NCI-H446 treated with DMSO at 0.1 percent for 48 hours (cell line): ENCODE measurements around the gene BTNL9.
"Not testable (repeated sequence)": the region's sequence is repeated elsewhere in the genome, so short reads cannot be mapped to it uniquely, and the experiment has no call there.

Experiments used
- DNase-seq: peaks from one replicate; lab custom pipeline; 2025; lab: John Stamatoyannopoulos, UW

The BTNL9 gene

GRCh38 chr5:181061645-181062044 is 21.6 kb downstream of the BTNL9 start:
- DNase-seq = no peak

GRCh38 chr5:181062631-181063030 is 22.6 kb downstream of the BTNL9 start:
- no peak for DNase-seq

DNA sequence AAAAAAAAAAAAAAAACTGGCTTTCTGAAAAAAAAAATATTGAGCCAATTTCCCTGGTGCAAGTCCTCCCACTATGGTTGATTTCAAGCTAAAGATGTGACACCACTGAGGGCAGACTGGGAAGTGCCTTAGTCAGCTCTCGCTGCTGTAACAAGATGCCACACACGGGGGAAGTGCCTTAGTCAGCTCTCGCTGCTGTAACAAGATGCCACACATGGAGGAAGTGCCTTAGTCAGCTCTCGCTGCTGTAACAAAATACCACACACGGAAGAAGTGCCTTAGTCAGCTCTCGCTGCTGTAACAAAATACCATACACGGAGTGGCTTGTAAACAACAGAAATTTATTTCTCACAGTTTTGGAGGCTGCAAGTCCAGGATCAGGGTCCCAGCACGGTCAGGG is 23.4 kb downstream of the BTNL9 start:
- no peak for DNase-seq

DNA sequence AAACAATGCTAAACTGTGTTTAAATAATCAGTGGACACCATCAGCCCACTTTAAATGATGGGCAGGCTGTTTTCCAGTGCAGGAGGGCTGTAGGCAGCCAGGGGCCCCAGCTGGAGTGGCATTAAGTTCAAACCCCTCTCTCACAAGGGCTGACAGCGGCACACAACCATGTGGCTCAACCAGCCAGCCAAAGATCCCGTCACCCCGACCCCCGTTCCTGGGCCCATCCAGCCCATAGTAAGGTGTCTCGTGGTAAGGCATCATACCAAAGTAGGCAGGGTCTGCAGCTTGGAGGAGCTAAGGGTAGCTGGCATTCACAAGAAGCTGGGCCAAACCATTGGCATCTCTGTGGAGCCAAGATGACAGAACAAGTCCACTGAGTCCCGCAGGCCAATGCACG is 24.9 kb downstream of the BTNL9 start:
- DNase-seq = no peak

DNA sequence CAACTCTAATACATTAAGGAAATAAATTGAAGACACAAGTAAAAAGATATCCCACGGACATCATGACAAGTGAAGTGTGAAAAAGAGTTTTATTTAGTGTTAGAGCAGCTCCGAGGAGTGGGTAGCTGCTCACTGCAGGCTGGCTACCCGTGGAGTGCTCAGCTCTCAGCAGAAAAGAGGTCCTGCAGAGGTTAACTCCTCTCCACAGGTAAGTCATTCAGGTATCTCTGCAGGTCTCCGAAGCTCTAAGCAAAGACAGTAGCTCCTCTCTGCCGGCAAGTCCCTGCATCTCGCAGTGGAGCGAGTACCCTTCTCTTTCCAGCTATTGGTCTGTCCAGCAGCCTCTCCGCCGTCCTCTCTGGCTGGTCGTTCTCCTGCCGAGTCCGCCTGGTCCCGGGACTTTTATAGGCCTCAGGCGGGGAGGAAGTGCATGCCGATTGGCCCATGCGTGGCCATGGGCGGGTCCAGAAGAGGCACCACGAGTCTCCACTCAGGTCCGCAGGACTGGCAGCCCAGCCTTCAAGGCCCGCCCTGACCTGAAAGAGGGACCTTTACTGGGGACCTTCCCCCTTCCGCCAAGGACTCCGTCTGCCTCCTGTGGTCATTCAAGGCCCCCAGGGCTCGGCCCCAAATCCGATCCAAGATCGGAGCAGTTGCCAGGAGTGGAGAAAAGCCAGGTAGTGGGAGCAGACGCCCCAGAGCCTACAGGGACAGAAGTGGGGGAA is 29.9 kb downstream of the BTNL9 start:
- no peak for DNase-seq

DNA sequence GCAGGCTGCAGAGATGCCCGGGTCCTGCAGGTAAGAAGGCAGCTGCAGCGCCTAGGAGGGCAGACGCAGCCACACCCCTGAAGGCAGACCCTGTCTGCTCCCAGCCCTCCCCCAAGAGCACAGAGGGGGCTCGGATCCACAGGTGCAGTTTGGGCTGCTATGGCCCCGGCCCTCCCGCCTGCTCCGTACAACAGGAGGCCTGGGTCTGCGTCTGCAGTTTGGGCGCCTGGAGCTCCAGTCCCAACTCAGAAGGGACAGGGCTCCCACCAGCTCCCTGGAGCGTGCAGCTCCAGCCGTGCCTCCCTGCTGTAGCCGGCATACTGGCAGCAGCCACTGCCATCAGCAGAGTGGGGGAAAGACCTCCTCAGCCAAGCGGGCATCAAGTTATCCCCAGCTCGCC is 30.5 kb downstream of the BTNL9 start:
- DNase-seq = no peak

DNA sequence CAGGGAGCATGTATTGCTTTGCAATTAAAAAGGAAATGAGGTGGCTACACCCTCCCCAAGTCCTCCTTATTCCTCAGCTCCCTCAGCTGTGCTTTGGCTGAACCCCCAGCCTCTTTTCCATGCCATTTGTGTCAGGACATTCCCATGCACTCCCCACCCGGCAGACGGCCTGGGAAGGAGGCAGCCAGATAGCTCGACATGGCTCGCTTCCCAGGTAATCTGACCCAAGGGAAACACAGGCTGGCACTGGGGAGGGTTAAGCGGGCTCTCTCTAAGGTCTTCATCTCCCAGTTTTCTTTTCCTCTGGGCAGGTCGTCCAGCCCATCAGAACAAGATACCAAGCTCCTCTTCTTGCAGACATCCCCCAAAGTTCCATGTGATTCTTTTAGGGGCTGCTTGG is 31.2 kb downstream of the BTNL9 start:
- no peak for DNase-seq

GRCh38 chr5:181076920-181077319 is 36.9 kb downstream of the BTNL9 start:
- no peak for DNase-seq

GRCh38 chr5:181081989-181082388 is 41.9 kb downstream of the BTNL9 start:
- DNase-seq = no peak

DNA sequence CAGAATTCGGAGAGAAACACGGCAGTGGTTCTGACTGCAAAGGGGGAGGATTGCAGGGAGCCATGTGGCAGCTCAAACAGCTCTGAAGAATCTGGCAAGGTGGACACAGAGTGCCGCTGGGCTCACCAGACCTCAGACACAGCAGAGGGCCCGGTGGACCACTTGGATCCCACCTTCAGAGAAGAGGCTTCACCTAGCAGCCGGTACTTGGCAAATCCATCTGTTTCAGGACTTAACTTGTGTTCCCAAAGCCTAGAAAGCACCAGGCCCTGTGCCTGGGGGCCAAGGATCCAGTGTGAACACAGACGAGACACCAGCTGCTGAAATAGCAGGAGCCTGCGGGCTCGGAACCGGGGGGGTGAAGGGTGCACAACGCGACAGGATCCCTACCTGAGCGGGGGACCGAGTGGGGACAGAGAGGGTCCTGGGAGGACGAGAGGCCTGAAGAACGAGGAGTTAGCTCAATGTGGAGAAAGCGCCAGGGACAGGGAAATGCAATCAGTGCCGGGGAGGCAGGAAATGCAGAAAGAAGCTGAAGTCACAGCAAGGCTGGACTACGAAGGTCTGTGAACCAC is 44.6 kb downstream of the BTNL9 start:
- DNase-seq = no peak

DNA sequence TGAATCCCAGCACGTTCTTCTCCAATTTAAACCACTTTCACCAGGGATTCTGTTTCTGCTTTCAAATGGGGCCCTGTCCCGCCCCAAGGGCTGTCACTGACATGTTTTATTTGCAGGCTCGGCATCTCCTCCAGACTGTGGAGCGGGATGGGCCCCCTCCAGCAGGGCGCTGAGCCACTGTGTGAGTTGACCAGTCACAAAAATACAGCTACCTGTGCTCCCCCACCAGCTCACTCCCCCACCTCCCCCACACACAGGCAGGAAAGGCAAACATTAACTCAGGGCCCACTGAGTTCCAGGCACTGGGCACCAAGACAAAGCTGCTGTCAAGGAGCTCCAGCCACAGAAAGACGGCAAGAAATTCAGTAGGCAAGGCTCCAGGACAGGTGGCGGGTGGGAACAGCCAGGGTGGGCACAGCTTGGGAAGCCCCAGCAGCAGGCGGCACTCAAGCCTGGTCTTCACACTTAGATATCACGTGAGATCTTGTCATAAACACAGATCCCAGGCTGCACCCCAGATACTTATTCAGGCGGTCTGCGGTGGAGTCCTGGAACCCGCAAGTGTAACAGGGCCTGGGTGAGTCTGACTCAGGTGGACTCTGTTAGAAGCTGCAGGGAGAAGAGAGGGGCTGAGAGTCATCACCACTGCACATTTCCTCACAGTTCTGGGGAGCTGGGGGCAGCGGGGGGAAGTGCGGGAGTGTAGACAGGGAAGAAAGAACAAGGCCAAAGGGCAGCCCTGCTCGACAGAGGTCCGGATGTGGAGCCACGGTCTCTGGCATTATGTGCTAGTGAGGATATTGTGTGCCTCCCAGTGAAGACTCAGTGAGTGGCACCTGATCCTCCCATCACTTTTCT is 46.2 kb downstream of the BTNL9 start:
- no peak for DNase-seq

GRCh38 chr5:181086884-181087205 is 46.8 kb downstream of the BTNL9 start:
- DNase-seq = no peak

GRCh38 chr5:181087309-181087708 is 47.2 kb downstream of the BTNL9 start:
- DNase-seq = no peak

DNA sequence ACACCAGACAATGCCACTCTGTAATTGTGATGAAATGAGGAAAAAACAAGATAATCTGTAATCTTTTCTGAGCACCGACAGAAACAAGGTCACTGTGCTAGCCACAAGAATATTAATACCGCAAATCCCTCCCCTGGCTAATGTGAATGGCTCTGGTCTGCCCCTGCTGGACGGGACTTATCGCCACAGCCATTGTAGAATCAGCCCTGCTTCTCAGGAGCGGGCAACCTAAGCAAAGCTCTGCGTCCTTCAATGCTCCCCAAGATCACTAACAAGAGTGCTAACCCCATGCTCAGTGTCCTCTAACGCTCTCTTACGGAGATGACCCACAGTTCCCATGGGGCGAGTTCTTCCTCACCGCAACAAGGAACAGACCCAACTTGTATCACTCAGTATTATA is 48.2 kb downstream of the BTNL9 start:
- no peak for DNase-seq

DNA sequence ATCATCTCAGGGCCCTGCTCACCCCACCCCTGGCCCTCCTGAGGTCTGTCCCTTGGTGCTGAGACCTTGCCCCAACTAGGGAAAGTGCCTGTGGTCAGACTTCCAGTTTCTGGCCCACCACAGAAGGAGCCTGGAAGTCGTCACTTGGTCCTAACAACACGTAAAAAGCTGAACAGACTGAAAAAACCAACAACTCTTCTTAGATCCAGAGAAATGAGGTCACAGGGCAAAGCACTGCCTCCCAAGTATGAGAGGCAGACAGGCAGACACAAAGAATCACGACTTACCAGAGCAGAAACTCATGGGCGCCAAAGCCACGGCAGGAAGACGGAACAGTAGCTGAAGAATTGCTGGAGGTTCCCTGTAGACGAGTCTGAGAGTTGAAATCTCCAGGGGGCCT is 52.4 kb downstream of the BTNL9 start:
- no peak for DNase-seq

GRCh38 chr5:181095162-181095561 is 55.1 kb downstream of the BTNL9 start:
- not testable (repeated sequence) for DNase-seq

DNA sequence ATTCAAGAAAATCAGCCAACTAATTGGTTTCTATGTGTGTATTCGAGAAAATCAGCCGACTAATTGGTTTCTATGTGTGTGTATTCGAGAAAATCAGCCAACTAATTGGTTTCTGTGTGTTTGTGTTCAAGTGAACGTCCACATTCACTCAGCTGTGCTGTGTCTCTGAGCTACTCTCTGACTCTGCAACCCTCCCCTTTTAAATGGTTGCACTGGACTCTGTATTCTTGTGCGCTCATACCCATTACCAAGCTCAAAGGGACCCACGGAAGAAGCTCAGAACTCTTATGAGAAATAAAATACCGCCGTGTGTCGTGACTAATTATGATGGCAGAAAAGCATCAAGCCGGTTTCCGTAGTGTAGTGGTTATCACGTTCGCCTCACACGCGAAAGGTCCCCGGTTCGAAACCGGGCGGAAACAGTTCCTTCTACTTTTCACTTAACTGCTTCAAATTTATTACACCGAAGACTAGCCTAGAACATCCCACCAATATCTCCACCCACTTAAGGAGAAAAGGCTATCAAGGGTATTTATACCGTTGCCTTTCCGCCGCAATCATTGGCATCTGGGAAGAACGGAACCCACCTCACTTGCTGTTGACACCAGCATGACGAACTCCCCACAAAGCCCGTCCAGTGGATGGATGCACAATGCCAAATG is 56.8 kb downstream of the BTNL9 start:
- not testable (repeated sequence) for DNase-seq

DNA sequence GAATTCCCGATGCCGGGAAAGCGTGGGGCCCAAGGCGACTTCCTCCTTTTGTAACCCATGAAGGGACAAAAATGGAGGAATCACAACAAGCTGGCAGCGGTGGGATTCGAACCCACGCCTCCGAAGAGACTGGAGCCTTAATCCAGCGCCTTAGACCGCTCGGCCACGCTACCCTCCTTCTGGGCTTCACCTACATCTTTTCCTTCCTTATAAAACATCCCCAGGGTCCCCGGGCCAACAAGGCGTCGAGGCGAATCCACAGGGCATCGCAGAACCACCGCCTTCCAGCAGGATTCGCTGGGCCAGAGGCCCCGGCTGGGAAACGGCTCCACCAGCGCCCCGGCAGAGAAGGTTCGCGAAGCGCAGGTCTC is 57.3 kb downstream of the BTNL9 start:
- DNase-seq = not testable (repeated sequence)

DNA sequence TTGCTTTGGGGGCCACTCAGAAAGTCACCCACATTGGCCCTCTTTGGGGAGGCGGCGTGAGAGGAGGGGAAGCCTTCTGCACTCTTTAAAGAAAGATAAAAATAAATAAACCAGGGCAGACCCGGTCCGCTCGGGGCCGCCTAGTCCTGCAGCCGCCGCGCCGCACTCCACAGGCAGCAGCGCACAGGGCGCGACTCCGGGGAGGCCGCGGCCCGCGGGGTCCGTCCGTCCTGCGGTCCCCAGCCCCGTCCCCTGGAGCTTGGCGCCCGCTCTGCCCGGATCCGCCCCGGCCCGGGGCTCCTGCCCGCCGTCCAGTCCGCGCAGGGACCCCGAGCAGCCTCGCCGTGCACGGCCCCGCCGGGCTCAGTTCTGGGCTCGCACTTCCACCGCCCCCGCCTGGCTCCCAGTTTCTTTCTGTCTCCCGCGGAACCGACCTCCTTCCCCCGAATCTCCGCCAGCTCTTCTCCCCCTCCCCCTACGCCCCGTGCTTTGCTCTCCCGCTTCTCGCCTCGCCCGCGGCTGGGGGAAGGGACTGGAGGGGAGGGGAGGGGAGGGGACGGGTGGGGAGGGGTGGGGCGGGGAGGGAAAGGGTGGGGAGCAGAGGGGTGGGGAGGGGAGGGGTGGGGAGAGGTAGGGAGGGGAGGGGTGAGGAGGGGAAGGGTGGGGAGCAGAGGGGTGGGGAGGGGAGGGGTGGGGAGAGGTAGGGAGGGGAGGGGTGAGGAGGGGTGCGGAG is 57.9 kb downstream of the BTNL9 start:
- DNase-seq = not testable (repeated sequence)

DNA sequence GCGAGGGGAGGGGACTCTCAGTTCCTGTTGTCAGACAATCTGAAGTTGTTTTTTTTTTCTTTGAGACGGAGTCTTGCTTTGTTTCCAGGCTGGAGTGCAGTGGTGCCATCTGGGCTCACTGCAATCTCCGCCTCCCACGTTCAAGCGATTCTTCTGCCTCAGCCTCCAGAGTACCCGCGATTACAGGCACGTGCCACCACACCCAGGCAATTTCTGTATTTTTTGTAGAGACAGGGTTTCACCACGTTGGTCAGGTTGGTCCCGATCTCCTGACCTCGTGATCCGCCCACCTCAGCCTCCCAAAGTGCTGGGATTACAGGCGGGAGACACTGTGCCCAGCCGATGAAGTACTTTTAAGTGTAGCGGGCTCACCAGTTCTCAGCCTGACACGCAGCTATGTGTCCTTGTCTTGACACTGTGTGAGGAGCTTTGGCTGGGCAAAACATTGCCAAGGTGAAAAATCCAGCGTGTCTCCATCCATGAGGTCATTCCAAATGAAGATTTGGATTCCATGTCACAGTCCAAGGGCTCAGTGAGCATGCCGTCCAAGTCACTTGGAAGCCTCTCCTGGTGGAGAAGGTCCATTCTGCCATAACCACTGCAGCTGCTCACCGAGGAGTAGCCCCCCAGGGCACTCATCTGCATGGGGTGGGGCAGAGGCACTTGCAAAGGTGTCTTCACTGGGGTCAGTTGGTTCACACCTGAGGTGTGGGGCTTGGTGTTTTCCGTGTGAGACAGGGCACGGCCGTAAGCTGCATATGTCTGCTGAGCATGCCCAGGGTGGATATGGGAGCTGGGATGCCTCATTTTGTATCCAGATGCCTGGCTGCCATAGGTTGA is 58.9 kb downstream of the BTNL9 start:
- no peak for DNase-seq

DNA sequence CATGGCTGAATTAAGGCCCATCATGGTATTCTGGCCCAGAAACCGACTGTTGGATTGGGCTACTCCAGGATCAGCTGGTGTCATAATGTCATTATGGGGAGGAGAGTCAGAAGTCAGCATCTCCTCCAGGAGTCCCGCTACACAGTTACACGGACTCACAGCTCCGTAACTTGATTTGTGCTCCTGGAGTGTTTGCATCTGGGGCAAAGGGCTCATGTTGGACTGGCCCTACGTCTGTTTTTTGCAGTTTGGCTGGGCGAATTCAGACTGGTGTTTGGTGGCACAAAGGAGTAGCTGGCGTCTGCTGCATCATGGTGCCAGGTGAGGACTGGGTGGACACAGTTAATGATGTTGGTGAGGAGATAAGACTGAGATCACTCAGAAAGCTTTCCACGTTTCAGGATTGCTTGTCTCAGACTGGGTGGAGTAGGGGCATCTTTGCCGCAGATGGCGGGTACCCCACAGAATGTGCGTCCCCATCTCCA is 59.6 kb downstream of the BTNL9 start:
- no peak for DNase-seq
